DMS 273 (cell line): ENCODE measurements around the gene CERS4.
"Not testable (repeated sequence)": the region's sequence is repeated elsewhere in the genome, so short reads cannot be mapped to it uniquely, and the experiment has no call there.

Experiments
- DNase-seq: peaks from one replicate; lab custom pipeline; 2025; ENCODE audit not compliant: unreplicated experiment; lab: John Stamatoyannopoulos, UW

Gene CERS4

DNA sequence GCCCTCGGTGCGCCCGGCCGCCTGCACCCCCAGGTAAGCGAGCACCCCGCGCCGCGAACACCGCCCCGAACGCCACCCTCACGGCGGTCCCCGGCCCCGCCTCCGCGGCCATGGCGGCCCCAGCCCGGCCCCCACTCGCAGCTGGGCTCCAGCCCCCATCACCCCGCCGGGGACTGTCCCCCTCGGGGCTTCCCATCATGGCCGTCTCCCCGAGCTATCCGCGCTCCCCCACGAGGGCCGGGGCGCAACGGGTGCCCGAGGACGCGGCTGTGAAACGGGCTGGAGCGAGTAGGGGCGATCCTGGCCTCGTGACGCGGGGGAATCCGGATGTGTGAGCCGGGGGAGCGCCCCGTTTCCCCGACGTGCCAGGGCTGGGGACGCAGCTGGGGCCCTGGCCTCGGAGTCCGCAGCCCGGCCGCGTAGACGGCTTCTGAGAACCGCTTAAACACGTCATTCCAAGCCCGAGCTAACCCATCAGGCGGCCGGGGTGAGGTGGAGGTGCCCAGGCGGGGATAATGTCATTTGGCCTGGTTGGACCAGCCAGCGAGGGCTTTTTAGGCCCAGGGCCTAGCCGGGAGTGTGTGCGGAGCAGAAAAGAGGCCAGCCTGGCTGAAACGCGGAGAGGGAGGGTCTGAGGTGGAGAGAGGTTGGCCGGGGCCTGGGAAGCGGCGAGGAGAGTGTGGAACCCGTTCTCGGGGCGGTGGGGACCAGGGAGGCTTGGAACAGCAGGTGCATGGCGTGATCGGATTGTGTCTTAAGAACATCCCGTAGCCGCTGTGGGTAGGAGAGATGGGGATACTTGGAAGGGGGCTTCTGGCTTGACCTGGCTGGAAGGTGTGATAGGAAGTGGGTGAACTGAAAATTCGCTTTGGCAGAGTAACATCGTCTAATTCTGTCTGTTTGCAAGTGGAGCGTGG, 550 bp downstream of the CERS4 start:
- DNase-seq, result peak; percentile 63

- no peak for DNase-seq
Observed at GRCh38 chr19:8210421-8211101, 1.4 kb downstream of the CERS4 start.

DNA sequence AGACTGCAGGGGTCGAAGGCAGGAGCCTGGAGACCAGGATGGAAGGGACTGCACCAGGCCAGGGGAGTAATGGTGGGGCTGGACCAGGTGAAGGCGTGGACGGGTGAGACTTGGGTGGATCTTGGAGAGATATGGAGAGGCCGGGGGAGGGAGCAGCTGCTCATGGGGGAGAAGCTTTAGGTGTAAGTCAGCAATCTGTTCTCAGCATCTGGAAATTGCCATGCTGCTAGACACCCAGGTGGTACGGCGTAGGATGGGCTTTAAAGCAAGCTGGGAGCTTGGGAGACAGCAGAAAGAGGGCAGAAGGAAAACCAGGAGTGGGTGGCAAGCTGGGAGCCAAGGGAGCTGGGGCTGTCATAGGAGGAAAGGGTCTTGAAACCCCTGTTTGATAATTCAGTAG, 3.0 kb downstream of the CERS4 start:
- DNase-seq, result peak; percentile 87

- no peak for DNase-seq
Observed at GRCh38 chr19:8212916-8213315, 3.7 kb downstream of the CERS4 start.

GRCh38 chr19:8213827-8214672, 4.9 kb downstream of the CERS4 start:
- no peak for DNase-seq

- no peak for DNase-seq
Observed at GRCh38 chr19:8214802-8215201, 5.6 kb downstream of the CERS4 start.

DNA sequence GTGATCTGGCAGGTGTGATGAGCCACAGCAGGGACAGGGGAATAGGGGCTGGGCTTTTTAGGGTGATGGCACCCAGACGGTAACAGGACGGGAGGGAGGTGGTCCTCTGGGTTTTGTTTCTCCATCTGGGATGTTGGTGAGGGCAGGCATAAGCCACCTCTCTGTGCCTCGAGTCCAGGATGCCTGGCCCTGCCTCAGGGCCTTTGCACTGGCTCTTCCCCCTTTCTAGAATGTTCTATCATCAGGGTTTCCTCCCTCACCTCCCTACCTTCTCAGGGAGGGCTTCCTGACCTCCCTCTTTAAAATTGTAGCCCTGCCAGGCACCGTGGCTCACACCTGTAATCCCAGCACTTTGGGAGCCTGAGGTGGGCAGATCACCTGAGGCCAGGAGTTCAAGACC, 6.6 kb downstream of the CERS4 start:
- DNase-seq, result no peak

DNA sequence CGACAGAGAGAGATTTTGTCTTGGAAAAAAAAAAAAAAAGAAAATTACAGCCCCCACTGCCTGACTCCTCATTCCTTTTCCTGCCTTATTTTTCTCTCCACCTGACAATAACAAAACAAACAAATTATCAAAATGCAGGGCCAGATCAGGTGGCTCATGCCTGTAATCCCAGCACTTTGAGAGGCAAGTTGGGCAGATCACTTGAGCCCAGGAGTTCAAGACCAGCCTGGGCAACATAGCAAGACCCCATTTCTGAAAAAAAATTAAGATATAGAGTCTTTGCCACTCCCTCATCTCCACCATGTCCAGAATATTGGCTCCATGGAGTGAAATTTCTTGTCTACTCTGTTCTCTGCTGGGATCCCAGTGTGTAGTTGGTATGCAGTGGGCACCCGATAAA, 7.2 kb downstream of the CERS4 start:
- DNase-seq, result no peak

- DNase-seq, result not testable (repeated sequence)
Observed at GRCh38 chr19:8218127-8218526, 9.0 kb downstream of the CERS4 start.

GRCh38 chr19:8220481-8220880, 11.3 kb downstream of the CERS4 start:
- DNase-seq, result no peak

DNA sequence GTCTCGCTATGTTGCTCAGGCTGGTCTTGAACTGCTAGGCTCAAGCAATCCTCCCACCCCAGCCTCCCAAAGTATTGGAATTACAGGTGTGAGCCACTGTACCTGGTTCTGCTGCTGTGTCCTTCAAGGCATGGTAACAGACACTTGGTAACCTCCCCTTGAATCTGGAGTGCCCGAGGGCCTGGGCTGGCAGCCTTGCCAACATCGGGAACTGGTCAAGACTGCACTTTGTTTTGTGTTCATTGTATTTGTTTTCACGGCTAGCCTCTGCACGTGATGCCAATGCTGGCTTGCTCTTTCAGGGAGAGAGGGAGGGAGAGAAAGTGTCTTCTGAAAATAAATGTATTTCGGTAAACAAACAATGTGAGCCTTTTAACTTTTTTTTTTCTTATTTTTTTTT, 12.0 kb downstream of the CERS4 start:
- DNase-seq, result no peak

DNA sequence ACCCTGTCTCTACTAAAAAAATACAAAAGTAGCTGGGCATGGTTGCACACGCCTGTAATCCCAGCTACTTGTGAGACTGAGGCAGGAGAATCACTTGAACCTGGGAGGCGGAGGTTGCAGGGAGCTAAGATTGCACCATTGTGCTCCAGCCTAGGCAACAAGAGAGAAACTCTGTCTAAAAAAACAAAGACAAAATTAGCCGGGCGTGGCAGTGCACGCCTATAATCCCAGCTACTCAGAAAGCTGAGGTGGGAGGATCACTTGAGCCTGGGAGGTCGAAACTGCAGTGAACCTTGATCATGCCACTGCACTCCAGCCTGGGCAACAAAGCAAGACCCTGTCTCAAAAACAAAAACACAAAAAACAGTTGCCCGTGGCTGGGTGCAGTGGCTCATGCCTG, 14.3 kb downstream of the CERS4 start:
- DNase-seq, result not testable (repeated sequence)

GRCh38 chr19:8224394-8225145, 15.4 kb downstream of the CERS4 start:
- DNase-seq, result peak; percentile 64

DNA sequence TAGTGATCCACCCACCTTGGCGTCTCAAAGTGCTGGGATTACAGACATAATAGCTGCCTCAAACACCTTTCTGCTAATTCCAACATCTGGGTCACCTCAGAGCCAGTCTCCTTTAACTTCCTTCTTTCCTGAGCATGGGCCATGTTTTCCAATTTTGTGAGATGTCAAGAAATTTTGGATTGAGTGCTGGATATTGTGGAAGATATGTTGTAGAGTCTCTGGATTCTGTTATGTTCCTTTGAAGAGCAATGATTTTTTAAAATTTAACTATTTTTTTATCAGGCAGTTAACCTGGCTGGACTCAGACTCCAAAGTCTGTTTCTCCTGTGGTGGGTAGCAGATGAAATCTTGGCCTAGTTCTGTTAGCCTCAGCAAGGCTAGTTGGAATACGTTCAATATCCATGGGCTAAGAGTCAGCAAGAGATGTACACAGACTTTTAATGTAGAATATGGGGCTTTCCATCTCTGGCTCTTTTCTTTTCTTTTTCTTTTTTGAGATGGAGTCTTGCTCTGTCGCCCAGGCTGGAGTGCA, 22.0 kb downstream of the CERS4 start:
- DNase-seq, result no peak

DNA sequence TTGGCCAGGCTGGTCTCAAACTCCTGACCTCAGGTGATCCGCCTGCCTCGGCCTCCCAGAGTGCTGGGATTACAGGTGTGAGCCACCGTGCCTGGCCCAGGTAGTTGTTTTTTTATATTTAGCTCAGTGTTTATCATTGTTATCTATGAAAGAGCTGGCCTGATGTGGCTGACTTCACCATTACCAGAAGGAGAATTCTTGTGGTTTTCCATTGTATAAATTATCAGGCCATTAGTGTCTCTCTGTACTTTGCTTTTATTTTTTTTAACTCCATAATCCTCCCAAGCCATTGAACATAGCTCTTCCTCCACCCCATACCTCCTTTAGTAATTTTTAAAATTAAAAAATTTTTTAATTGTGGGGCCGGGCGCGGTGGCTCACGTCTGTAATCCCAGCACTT, 24.2 kb downstream of the CERS4 start:
- no peak for DNase-seq

DNA sequence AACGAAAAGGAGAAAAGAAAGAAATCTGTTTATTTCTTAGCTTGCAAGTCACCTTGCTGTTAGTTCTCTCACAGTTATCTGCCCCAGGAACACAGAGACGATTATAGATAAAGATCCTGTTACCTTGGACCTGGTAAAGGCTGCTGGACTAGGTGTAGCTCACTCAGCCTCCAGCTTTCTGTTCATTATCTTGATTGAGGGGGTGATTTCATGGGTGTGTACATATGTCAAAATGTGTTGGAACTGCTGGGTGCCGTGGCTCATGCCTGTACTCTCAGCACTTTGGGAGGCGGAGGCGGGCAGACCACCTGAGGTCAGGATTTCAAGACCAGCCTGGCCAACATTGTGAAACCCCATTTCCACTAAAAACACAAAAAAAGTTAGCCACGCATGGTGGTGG, 27.9 kb downstream of the CERS4 start:
- no peak for DNase-seq

GRCh38 chr19:8238251-8238650, 29.1 kb downstream of the CERS4 start:
- peak; percentile 95 for DNase-seq

DNA sequence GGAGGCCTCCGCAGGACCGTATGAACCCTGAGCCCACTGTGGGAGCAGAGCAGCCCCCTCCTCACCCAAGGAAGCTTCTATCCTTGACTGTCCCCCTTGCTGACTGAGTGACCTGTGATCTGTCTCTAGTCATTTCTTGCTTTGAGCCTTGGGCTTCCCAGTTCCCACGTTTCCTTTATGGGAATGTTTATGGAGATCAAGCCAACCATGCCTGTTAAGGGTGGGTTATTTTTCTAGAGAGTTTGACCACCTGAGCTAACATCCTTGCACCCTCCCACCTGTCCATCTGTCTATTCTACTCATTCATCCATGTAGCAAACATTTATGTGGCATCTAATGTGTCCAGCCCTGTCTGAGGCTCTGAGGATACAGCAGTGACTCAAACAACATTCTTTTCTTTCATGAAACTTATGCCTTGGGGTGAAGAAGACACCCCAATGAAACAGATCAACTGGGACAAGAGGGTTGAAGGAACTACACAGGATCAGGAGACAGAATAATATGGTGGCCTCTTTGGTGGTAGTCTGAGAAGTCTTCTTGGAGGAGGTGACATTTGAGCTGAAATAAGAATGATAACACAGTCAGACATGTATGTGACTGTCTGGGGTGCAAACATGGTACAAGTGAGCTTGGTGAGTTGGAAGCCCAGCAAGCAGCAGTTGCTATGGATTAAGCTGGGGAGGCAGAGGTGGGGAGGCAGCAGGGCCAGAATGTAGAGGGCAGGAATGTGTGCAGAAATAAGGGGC, 30.5 kb downstream of the CERS4 start:
- no peak for DNase-seq

DNA sequence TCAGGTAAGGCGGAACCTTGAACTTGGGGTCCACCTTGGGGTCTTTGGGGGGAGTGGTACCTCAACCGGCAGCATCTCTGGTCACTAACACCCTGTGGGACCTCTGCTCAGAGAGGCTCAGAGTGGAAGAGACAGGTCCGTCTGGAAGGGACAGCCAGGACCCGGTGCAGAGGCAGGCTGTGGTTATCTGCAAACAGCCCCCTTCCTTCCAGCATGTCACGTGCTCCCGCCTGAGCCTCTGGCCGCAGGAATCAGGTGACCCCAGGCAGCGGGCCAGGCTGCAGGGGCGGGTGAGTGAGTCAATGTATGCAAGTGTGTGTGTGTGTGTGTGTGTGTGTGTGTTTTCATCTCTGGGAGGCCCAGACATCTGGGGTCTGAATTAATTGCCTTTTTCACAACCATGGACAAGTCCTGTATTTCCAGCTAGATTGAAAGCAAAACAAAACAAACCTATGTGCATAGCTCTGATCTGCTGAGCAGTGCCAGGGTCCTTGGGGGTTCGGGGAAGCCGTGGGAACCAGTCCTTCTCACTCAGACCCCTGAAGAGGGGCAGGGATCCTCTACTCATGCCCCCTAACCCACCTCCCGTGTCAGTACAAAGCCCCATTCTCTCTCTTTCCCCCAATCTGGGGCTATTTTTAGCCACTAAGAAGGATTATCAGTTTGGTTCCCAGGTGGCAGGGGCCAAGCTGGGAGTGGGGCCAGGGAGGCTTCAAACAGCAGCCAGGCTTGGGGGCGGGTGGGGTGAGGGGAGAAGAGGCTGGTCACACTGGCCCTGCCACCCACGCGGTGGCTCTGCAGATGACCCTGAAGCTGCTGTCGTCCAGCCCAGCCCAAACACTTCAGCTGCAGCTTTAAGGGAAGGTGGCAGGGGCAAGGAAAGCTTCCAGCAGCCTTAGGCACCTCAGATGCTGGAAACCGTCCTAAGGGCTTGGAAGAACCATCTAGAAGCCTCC, 31.4 kb downstream of the CERS4 start:
- DNase-seq, result peak; percentile 97
